CD14-positive monocyte (primary cell): ENCODE measurements around the gene SPTBN5. TPM values are rescaled to one million over a fixed set of nuclear protein-coding genes. Genes with fewer than 3 reads are reported as not detected.
A peak's percentile ranks its signal among the peaks of the same experiment; 100 is the strongest.

ENCODE experiments used
- DNase-seq, 3 donors: peaks; one replicate each; pipeline ENCODE4 v3.0.0-alpha.2; 2011 to 2022
- H2AFZ ChIP-seq: 2 replicates; pipeline ENCODE4 v1.6.0; 2012; ENCODE audit warnings: mild to moderate bottlenecking, low read depth, low read length, inconsistent platforms; ENCODE audit not compliant: insufficient read depth, poor library complexity, severe bottlenecking
- H3K27ac ChIP-seq, 2 donors: 1 replicate in 1 of 2; 2 replicates in 1 of 2; pipeline ENCODE4 v1.5.1; 2012 to 2013; ENCODE audit warnings: low read length in 2 of 2, control low read depth in 1 of 2, inconsistent platforms in 1 of 2, low read depth in 1 of 2, mild to moderate bottlenecking in 1 of 2
- H3K27me3 ChIP-seq, 2 donors: one replicate each; pipeline versions ENCODE4 v1.6.0 to v1.6.1; 2011 to 2013; ENCODE audit warnings: low read length in 2 of 2; ENCODE audit not compliant: control insufficient read depth in 2 of 2, insufficient read depth in 2 of 2
- H3K36me3 ChIP-seq, 2 donors: replicated peaks in 1 of 2; 1 replicate in 1 of 2; 2 replicates in 1 of 2; pipeline versions ENCODE4 v1.5.1 to v1.6.1; 2012 to 2013; ENCODE audit warnings: low read length in 2 of 2, control low read depth in 1 of 2, inconsistent platforms in 1 of 2, mild to moderate bottlenecking in 1 of 2; ENCODE audit not compliant: insufficient read depth in 2 of 2, control insufficient read depth in 1 of 2
- H3K4me1 ChIP-seq, 2 donors: 1 replicate in 1 of 2; 2 replicates in 1 of 2; pipeline versions ENCODE4 v1.5.1 to v1.6.1; 2012 to 2013; ENCODE audit warnings: low read length in 2 of 2, control low read depth in 1 of 2, inconsistent platforms in 1 of 2, mild to moderate bottlenecking in 1 of 2, moderate library complexity in 1 of 2; ENCODE audit not compliant: insufficient read depth in 2 of 2, control insufficient read depth in 1 of 2
- H3K4me2 ChIP-seq: replicated peaks from 2 replicates; pipeline ENCODE3; 2012; ENCODE audit warnings: low read length, moderate library complexity, mild to moderate bottlenecking; ENCODE audit not compliant: poor library complexity, severe bottlenecking; ENCODE audit errors: extremely low read depth
- H3K4me3 ChIP-seq, 3 experiments: fragments of 200-600 bp in 1 of 3; sonication (generic) in 1 of 3; replicated peaks in 1 of 3; 1 replicate in 2 of 3; 2 replicates in 1 of 3; pipeline ENCODE4 v1.5.1; 2011 to 2013; ENCODE audit warnings: low read length in 3 of 3, mild to moderate bottlenecking in 3 of 3, control low read depth in 2 of 3, low read depth in 2 of 3, inconsistent platforms in 1 of 3, moderate library complexity in 1 of 3
- H3K79me2 ChIP-seq: 2 replicates; pipeline ENCODE4 v1.6.0; 2012; ENCODE audit warnings: mild to moderate bottlenecking, control low read depth, inconsistent platforms, low read length, moderate library complexity; ENCODE audit not compliant: insufficient read depth
- H3K9ac ChIP-seq: 2 replicates; pipeline ENCODE4 v1.6.0; 2017; ENCODE audit warnings: low read length, mild to moderate bottlenecking; ENCODE audit not compliant: insufficient read depth, poor library complexity, severe bottlenecking
- H3K9me3 ChIP-seq, 2 donors: replicated peaks in 1 of 2; 1 replicate in 1 of 2; 2 replicates in 1 of 2; pipeline versions ENCODE4 v1.5.1 to v1.6.1; 2012 to 2013; ENCODE audit warnings: low read length in 2 of 2, control low read depth in 1 of 2; ENCODE audit not compliant: control insufficient read depth in 1 of 2, insufficient read depth in 1 of 2
- H4K20me1 ChIP-seq: 2 replicates; pipeline ENCODE4 v1.6.0; 2012; ENCODE audit warnings: mild to moderate bottlenecking, low read length, control low read depth, moderate library complexity; ENCODE audit not compliant: insufficient read depth
- H3K27ac Mint-ChIP-seq, 7 donors: one replicate each; pipeline ENCODE4 v1.8.0; 2020; ENCODE audit warnings: mild to moderate bottlenecking in 7 of 7, mixed read lengths in 7 of 7, moderate library complexity in 6 of 7, inconsistent platforms in 2 of 7
- H3K27me3 Mint-ChIP-seq, 3 donors: one replicate each; pipeline ENCODE4 v1.8.0; 2021 to 2022; ENCODE audit warnings: low read depth in 3 of 3, mild to moderate bottlenecking in 3 of 3, mixed read lengths in 3 of 3, moderate library complexity in 3 of 3, inconsistent platforms in 1 of 3
- H3K36me3 Mint-ChIP-seq, 2 donors: one replicate each; pipeline ENCODE4 v1.8.0; 2020; ENCODE audit warnings: mixed read lengths in 2 of 2, inconsistent platforms in 1 of 2, mild to moderate bottlenecking in 1 of 2
- H3K4me1 Mint-ChIP-seq: one replicate; pipeline ENCODE4 v1.8.0; 2020; ENCODE audit warnings: mild to moderate bottlenecking, mixed read lengths
- H3K4me3 Mint-ChIP-seq, 2 donors: one replicate each; pipeline ENCODE4 v1.8.0; 2020; ENCODE audit warnings: mild to moderate bottlenecking in 2 of 2, mixed read lengths in 2 of 2, moderate library complexity in 1 of 2
- H3K9me3 Mint-ChIP-seq, 7 donors: one replicate each; pipeline ENCODE4 v1.8.0; 2020 to 2022; ENCODE audit warnings: mixed read lengths in 7 of 7, mild to moderate bottlenecking in 6 of 7, moderate library complexity in 6 of 7, inconsistent platforms in 2 of 7
- CTCF ChIP-seq: fragments of 200-600 bp; IDR thresholded peaks from one replicate; pipeline ENCODE4 v1.8.0; 2022; ENCODE audit warnings: antibody characterized with exemption, mild to moderate bottlenecking
- WGBS: methylation state at CpG from one replicate; pipeline ENCODE4 v1.1.5; 2013; ENCODE audit warnings: missing lambda C conversion rate; ENCODE audit not compliant: insufficient coverage; 5-methylcytosine and 5-hydroxymethylcytosine counted together
- intact Hi-C, 2 donors: fragments of 100-400 bp; cut with micrococcal nuclease; formaldehyde crosslinking; loops; one replicate each; pipeline versions ENCODE4 v1.15.0 to v1.15.1; 2023
- polyA plus RNA-seq, 3 donors: library from polyadenylated mRNA; depleted of rRNA in 1 of 3; unstranded in 2 of 3; stranded (reverse) in 1 of 3; fragments of 300-500 nt in 2 of 3; fragments of >200 nt in 1 of 3; fragmentation: Illumina TruSeq in 2 of 3; gene quantifications; 1 replicate in 2 of 3; 2 replicates in 1 of 3; pipeline ENCODE4 v1.2.3, GENCODE V29; 2012 to 2021

SPTBN5 gene
- polyA plus RNA-seq, 3 donors = 0.29 TPM; not detected in 2

- intact Hi-C loops = no loop called here
- TF ChIP-seq CTCF = no peak
- H3K4me2 ChIP-seq = no peak overlapping the region
- Mint-ChIP-seq H3K4me3 (no peak overlapping the region), H3K36me3 (peaks cover 39 to 40% of the 10 kb centered on the region in 2 donors), H3K27ac (peak overlapping the region; percentile 67 to 91 (median 79)), H3K9me3 (peaks cover 0 to 4% (median 0%) of the 10 kb centered on the region in 7 donors), H3K27me3 (peaks cover 0 to 2% (median 2%) of the 10 kb centered on the region in 3 donors), H3K4me1 (peaks cover 27% of the 10 kb centered on the region)
- H3K27ac ChIP-seq = peak overlapping the region in 1 of 2 donors; percentile 68
- H3K9me3 ChIP-seq = no peaks in the 10 kb centered on the region
- no peak overlapping the region for H3K4me3 ChIP-seq
- no peak for DNase-seq
- peaks cover 22 to 24% of the 10 kb centered on the region in 2 donors for H3K4me1 ChIP-seq
- WGBS = no CpG with 5 or more reads among the region's 1 CpG
- no peaks in the 10 kb centered on the region for H3K27me3 ChIP-seq
- H4K20me1 ChIP-seq = no peaks in the 10 kb centered on the region
- peaks cover 32 to 43% of the 10 kb centered on the region in 2 donors for H3K36me3 ChIP-seq
- no peak overlapping the region for H3K9ac ChIP-seq
- H3K79me2 ChIP-seq = no peaks in the 10 kb centered on the region
- no peak overlapping the region for H2AFZ ChIP-seq
These were observed 2.1 kb upstream of the SPTBN5 start for GRCh38 chr15:41895957-41896356.

GRCh38 chr15:41895491-41895890 lies 1.6 kb upstream of the SPTBN5 start:
- Histone ChIP-seq H3K4me2 (no peak overlapping the region), H4K20me1 (no peaks in the 10 kb centered on the region), H3K4me3 (no peak overlapping the region), H3K9me3 (no peaks in the 10 kb centered on the region), H3K27ac (peak overlapping the region; percentile 15 to 81), H3K27me3 (no peaks in the 10 kb centered on the region), H2AFZ (no peak overlapping the region), H3K79me2 (no peaks in the 10 kb centered on the region), H3K4me1 (peaks cover 22 to 24% of the 10 kb centered on the region in 2 donors), H3K9ac (peak overlapping the region; percentile 65), H3K36me3 (peaks cover 27 to 38% of the 10 kb centered on the region in 2 donors)
- Mint-ChIP-seq H3K36me3 (peaks cover 35 to 36% of the 10 kb centered on the region in 2 donors), H3K27ac (peak overlapping the region; percentile 77 to 96 (median 90)), H3K27me3 (peaks cover 0 to 2% (median 2%) of the 10 kb centered on the region in 3 donors), H3K9me3 (peaks cover 0 to 4% (median 0%) of the 10 kb centered on the region in 7 donors), H3K4me3 (peak overlapping the region in 1 of 2 donors; percentile 2), H3K4me1 (peaks cover 27% of the 10 kb centered on the region)
- WGBS = 95% methylated on average over 8 of the region's 11 CpGs
- intact Hi-C loops = no loop called here
- DNase-seq = no peak
- no peak for TF ChIP-seq CTCF
